Neural cell (in vitro differentiated cells): ENCODE measurements around the gene YPEL5. TPM values are rescaled to one million over a fixed set of nuclear protein-coding genes. Genes with fewer than 3 reads are reported as not detected.

Source experiments
- H2AFZ ChIP-seq: fragments of 200-600, 300-800 bp; sonication (generic), shearing (Covaris generic); 2 replicates; pipeline ENCODE4 v1.6.0; 2014; ENCODE audit warnings: low read depth, mild to moderate bottlenecking, antibody characterized with exemption, low read length, moderate library complexity
- H3F3A ChIP-seq: fragments of 200-600 bp; shearing (Covaris generic); 2 replicates; pipeline ENCODE4 v1.6.1; 2016; ENCODE audit warnings: mild to moderate bottlenecking, moderate library complexity, mixed read lengths, antibody characterized with exemption, low read length; ENCODE audit not compliant: insufficient read depth, poor library complexity, severe bottlenecking
- H3K27ac ChIP-seq: fragments of 200-600, 300-800 bp; sonication (generic), shearing (Covaris generic); 2 replicates; pipeline ENCODE4 v1.5.1; 2014; ENCODE audit warnings: mild to moderate bottlenecking, low read length, moderate library complexity
- H3K27me3 ChIP-seq: fragments of 300-800, 200-600 bp; sonication (generic), shearing (Covaris generic); 2 replicates; pipeline ENCODE4 v1.6.0; 2014; ENCODE audit warnings: mild to moderate bottlenecking, low read depth, low read length, moderate library complexity; ENCODE audit not compliant: insufficient read depth
- H3K36me3 ChIP-seq: fragments of 300-800, 200-600 bp; sonication (generic), shearing (Covaris generic); 2 replicates; pipeline ENCODE4 v1.5.1; 2014; ENCODE audit warnings: mild to moderate bottlenecking, antibody characterized with exemption, low read length, moderate library complexity; ENCODE audit not compliant: insufficient read depth
- H3K4me2 ChIP-seq: fragments of 300-800, 200-600 bp; sonication (generic), shearing (Covaris generic); 2 replicates; pipeline ENCODE4 v1.6.0; 2014; ENCODE audit warnings: mild to moderate bottlenecking, low read length
- H3K4me3 ChIP-seq: fragments of 300-800, 200-600 bp; sonication (generic), shearing (Covaris generic); 2 replicates; pipeline ENCODE4 v1.5.1; 2014; ENCODE audit warnings: mild to moderate bottlenecking, low read length, moderate library complexity
- H3K79me2 ChIP-seq: fragments of 200-600 bp; shearing (Covaris generic); replicated peaks from 2 replicates; pipeline ENCODE4 v1.6.0; 2014; ENCODE audit warnings: mild to moderate bottlenecking, low read length, moderate library complexity; ENCODE audit not compliant: insufficient read depth
- H3K9ac ChIP-seq: fragments of 300-800, 200-600 bp; sonication (generic), shearing (Covaris generic); 2 replicates; pipeline ENCODE4 v1.6.1; 2016; ENCODE audit warnings: mild to moderate bottlenecking, low read length, mixed read lengths
- H3K9me2 ChIP-seq: fragments of 200-600 bp; shearing (Covaris generic); 2 replicates; pipeline ENCODE4 v1.6.1; 2016; ENCODE audit warnings: mild to moderate bottlenecking, low read length, mixed read lengths; ENCODE audit not compliant: insufficient read depth
- H3K9me3 ChIP-seq: fragments of 200-600, 300-800 bp; sonication (generic), shearing (Covaris generic); 2 replicates; pipeline ENCODE4 v1.6.1; 2016; ENCODE audit warnings: mild to moderate bottlenecking, mixed run types, low read length, moderate library complexity, mixed read lengths
- H4K20me1 ChIP-seq: fragments of 200-600 bp; shearing (Covaris generic); 2 replicates; pipeline ENCODE4 v1.6.1; 2016; ENCODE audit warnings: mild to moderate bottlenecking, mixed run types; ENCODE audit not compliant: insufficient read depth
- CTCF ChIP-seq: fragments of 450-650 bp; IDR thresholded peaks from 2 replicates; pipeline ENCODE4 v1.5.1; 2014; ENCODE audit warnings: antibody characterized with exemption, mild to moderate bottlenecking, moderate library complexity; ENCODE audit not compliant: poor library complexity, severe bottlenecking
- EP300 ChIP-seq: fragments of 450-650 bp; conservative IDR thresholded peaks from 2 replicates; pipeline ENCODE4 v1.6.1; 2014; ENCODE audit warnings: antibody characterized with exemption, mild to moderate bottlenecking, moderate library complexity; ENCODE audit not compliant: poor library complexity, severe bottlenecking
- EZH2 ChIP-seq: fragments of 200-600, 300-800 bp; shearing (Covaris generic), sonication (generic); IDR thresholded peaks from 2 replicates; pipeline ENCODE4 v1.6.1; 2014; ENCODE audit warnings: antibody characterized with exemption, low read length, borderline replicate concordance, mild to moderate bottlenecking; ENCODE audit not compliant: insufficient read depth, poor library complexity, severe bottlenecking
- MXI1 ChIP-seq: fragments of 450-650 bp; conservative IDR thresholded peaks from 2 replicates; pipeline ENCODE4 v1.6.1; 2014; ENCODE audit warnings: antibody characterized with exemption, mild to moderate bottlenecking; ENCODE audit not compliant: poor library complexity, severe bottlenecking
- POLR2AphosphoS5 ChIP-seq: IDR thresholded peaks from 2 replicates; pipeline ENCODE4 v1.6.1; 2012
- RAD21 ChIP-seq: fragments of 450-650 bp; conservative IDR thresholded peaks from 2 replicates; pipeline ENCODE4 v1.6.1; 2014; ENCODE audit warnings: antibody characterized with exemption, mild to moderate bottlenecking, moderate library complexity
- REST ChIP-seq: IDR thresholded peaks from 2 replicates; pipeline ENCODE4 v1.6.1; 2012; ENCODE audit warnings: borderline replicate concordance
- SMC3 ChIP-seq: fragments of 450-650 bp; conservative IDR thresholded peaks from 2 replicates; pipeline ENCODE4 v1.6.1; 2014; ENCODE audit warnings: antibody characterized with exemption, mild to moderate bottlenecking, moderate library complexity; ENCODE audit not compliant: poor library complexity
- TAF1 ChIP-seq: IDR thresholded peaks from 2 replicates; pipeline ENCODE4 v1.6.1; 2012; ENCODE audit warnings: low read depth
- polyA plus RNA-seq: library from polyadenylated mRNA; depleted of rRNA; stranded (reverse); fragments of >200 nt; gene quantifications from 2 replicates; pipeline ENCODE4 v1.2.3, GENCODE V29; 2014

YPEL5 gene
- polyA plus RNA-seq, 1 donor from 2014 or later: 130 TPM

DNA sequence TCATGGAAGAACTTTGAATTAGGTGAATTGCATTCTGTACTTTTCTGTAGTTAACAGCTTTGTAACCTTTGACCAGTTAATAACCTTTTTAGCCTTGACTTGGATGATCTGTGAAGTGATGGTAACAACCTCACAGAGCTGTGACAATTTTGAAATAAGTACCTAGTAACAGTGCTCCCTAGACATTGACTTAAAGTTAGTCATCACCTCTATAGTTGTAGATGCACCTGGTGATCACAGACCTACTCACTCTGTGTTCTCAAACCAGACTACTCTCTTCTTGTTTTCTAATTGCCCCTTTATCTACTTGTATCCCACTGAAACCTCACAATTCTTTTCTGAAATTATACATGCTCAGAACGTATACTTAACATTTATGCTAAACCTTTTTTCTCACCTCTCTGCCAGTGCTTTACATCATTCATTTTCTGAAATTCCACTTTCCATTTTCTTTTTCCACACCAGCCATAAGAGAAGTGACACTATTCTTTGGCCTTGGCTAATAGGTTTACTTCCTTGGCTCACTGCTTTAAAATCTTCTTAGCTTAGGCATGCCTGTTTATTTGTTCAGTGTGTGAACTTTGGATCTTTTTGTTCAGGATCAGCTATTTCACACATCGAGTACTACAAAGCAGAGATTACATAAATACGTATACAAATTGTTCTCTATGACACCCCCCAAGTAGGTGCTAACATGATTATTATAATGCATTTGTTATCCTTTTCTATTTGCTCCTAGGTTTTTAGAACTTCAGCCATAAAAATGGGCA, 9.3 kb downstream of the YPEL5 start:
- no peak for TF ChIP-seq EP300
- TF ChIP-seq CTCF: no peak
- no peak for TF ChIP-seq REST
- no peak for TF ChIP-seq RAD21
- no peak for TF ChIP-seq MXI1
- no peak for TF ChIP-seq SMC3
- TF ChIP-seq TAF1: no peak
- no peak for TF ChIP-seq EZH2
- no peak for TF ChIP-seq POLR2AphosphoS5
- Histone ChIP-seq H3K9ac (no peak overlapping the region), H3F3A (no peaks in the 10 kb centered on the region), H4K20me1 (no peaks in the 10 kb centered on the region), H2AFZ (no peak overlapping the region), H3K27ac (no peak overlapping the region), H3K36me3 (peaks cover 7% of the 10 kb centered on the region), H3K9me2 (no peaks in the 10 kb centered on the region), H3K27me3 (no peaks in the 10 kb centered on the region), H3K79me2 (peaks cover 14% of the 10 kb centered on the region), H3K4me2 (no peak overlapping the region), H3K9me3 (no peaks in the 10 kb centered on the region), H3K4me3 (no peak overlapping the region)

GRCh38 chr2:30157616-30158015, 10.8 kb downstream of the YPEL5 start:
- peaks cover 6% of the 10 kb centered on the region for H3K79me2 ChIP-seq
- H3K4me3 ChIP-seq: no peak overlapping the region
- H3K9ac ChIP-seq: no peak overlapping the region
- peaks cover 7% of the 10 kb centered on the region for H3K36me3 ChIP-seq
- H3K27me3 ChIP-seq: no peaks in the 10 kb centered on the region
- H3F3A ChIP-seq: no peaks in the 10 kb centered on the region
- no peaks in the 10 kb centered on the region for H3K9me3 ChIP-seq
- H3K27ac ChIP-seq: no peak overlapping the region
- no peak overlapping the region for H2AFZ ChIP-seq
- H4K20me1 ChIP-seq: no peaks in the 10 kb centered on the region
- no peaks in the 10 kb centered on the region for H3K9me2 ChIP-seq
- no peak overlapping the region for H3K4me2 ChIP-seq
- TF ChIP-seq MXI1: no peak
- no peak for TF ChIP-seq TAF1
- no peak for TF ChIP-seq RAD21
- no peak for TF ChIP-seq REST
- no peak for TF ChIP-seq POLR2AphosphoS5
- no peak for TF ChIP-seq EP300
- no peak for TF ChIP-seq CTCF
- TF ChIP-seq SMC3: no peak
- TF ChIP-seq EZH2: no peak
